Smooth muscle cell (in vitro differentiated cells): Measurements from ENCODE around the gene ZNF219. TPM values are rescaled to one million over a fixed set of nuclear protein-coding genes. Genes with fewer than 3 reads are reported as not detected.

ENCODE experiments used
- DNase-seq: peaks from one replicate; lab custom pipeline; 2025; ENCODE audit not compliant: unreplicated experiment; lab: John Stamatoyannopoulos, UW
- H2AFZ ChIP-seq: fragments of 200-600 bp; sonication (generic); 2 replicates; pipeline ENCODE4 v1.6.0; 2016; ENCODE audit warnings: antibody characterized with exemption, low read depth, mild to moderate bottlenecking
- H3F3A ChIP-seq: fragments of 200-600 bp; sonication (generic); 2 replicates; pipeline ENCODE4 v1.6.0; 2017; ENCODE audit warnings: antibody characterized with exemption, low read depth
- H3K27ac ChIP-seq: fragments of 200-600 bp; sonication (generic); 2 replicates; pipeline ENCODE4 v1.5.1; 2016; ENCODE audit warnings: low read depth, mild to moderate bottlenecking
- H3K27me3 ChIP-seq: fragments of 200-600 bp; sonication (generic); 2 replicates; pipeline ENCODE4 v1.6.1; 2016; ENCODE audit warnings: low read depth, mild to moderate bottlenecking
- H3K36me3 ChIP-seq: fragments of 200-600 bp; sonication (generic); 2 replicates; pipeline ENCODE4 v1.5.1; 2016; ENCODE audit warnings: low read depth
- H3K4me1 ChIP-seq: fragments of 200-600 bp; sonication (generic); 2 replicates; pipeline ENCODE4 v1.5.1; 2016; ENCODE audit warnings: low read depth
- H3K4me2 ChIP-seq: fragments of 200-600 bp; sonication (generic); 2 replicates; pipeline ENCODE4 v1.6.0; 2016; ENCODE audit warnings: mild to moderate bottlenecking
- H3K4me3 ChIP-seq: fragments of 200-600 bp; sonication (generic); 2 replicates; pipeline ENCODE4 v1.5.1; 2016; ENCODE audit warnings: mild to moderate bottlenecking
- H3K79me2 ChIP-seq: fragments of 200-600 bp; sonication (generic); 2 replicates; pipeline ENCODE4 v1.6.0; 2016; ENCODE audit warnings: low read depth, mild to moderate bottlenecking
- H3K9ac ChIP-seq: fragments of 200-600 bp; sonication (generic); 2 replicates; pipeline ENCODE4 v1.6.0; 2016; ENCODE audit warnings: low read depth
- H3K9me3 ChIP-seq: fragments of 200-600 bp; sonication (generic); replicated peaks from 2 replicates; pipeline ENCODE4 v1.5.1; 2016; ENCODE audit warnings: low read depth
- H4K20me1 ChIP-seq: fragments of 200-600 bp; sonication (generic); 2 replicates; pipeline ENCODE4 v1.6.0; 2016; ENCODE audit warnings: low read depth
- WGBS: methylation state at CpG from one replicate; pipeline ENCODE4 v1.1.7; 2016; ENCODE audit warnings: low lambda C conversion rate; 5-methylcytosine and 5-hydroxymethylcytosine counted together
- polyA plus RNA-seq: library from polyadenylated mRNA; unstranded; fragments of >200 nt; fragmentation: Nextera tagmentation; extraction: Ambion mirVana; gene quantifications from 2 replicates; pipeline ENCODE4 v1.2.1, GENCODE V29; 2016
- total RNA-seq: library from RNA; depleted of rRNA; stranded (reverse); fragments of >200 nt; gene quantifications from 2 replicates; pipeline ENCODE4 v1.2.3, GENCODE V29; 2014
- TF ChIP-seq, protein P1 (sequence below): fragments of 200-600 bp; sonication (generic); IDR thresholded peaks from 2 replicates; pipeline ENCODE4 v1.5.1; 2017; ENCODE audit warnings: borderline replicate concordance, mild to moderate bottlenecking, antibody characterized with exemption; ENCODE audit not compliant: insufficient read depth, poor library complexity, severe bottlenecking

Gene ZNF219
- total and polyA plus RNA-seq, 2 experiments from 2014 or later: 8.8 to 10.0 TPM

DNA sequence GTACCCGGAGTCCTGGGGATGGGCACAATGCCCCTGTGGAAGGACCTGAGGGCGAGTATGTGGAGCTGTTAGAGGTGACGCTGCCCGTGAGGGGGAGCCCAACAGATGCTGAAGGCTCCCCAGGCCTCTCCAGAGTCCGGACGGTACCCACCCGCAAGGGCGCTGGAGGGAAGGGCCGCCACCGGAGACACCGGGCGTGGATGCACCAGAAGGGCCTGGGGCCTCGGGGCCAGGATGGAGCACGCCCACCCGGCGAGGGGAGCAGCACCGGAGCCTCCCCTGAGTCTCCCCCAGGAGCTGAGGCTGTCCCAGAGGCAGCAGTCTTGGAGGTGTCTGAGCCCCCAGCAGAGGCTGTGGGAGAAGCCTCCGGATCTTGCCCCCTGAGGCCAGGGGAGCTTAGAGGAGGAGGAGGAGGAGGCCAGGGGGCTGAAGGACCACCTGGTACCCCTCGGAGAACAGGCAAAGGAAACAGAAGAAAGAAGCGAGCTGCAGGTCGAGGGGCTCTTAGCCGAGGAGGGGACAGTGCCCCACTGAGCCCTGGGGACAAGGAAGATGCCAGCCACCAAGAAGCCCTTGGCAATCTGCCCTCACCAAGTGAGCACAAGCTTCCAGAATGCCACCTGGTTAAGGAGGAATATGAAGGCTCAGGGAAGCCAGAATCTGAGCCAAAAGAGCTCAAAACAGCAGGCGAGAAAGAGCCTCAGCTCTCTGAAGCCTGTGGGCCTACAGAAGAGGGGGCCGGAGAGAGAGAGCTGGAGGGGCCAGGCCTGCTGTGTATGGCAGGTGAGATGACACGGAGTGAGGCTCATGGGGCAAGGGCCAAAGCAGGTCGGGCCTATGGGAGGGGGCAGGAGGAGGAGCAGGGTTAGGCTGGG, 23.8 kb downstream of the ZNF219 start:
- peak overlapping the region; percentile 5 for H3K27ac ChIP-seq
- H2AFZ ChIP-seq: no peak overlapping the region
- peaks cover 10% of the 10 kb centered on the region for H3K4me1 ChIP-seq
- H3K79me2 ChIP-seq: peaks cover 60% of the 10 kb centered on the region
- H3K4me3 ChIP-seq: no peak overlapping the region
- H3K4me2 ChIP-seq: no peak overlapping the region
- H3K36me3 ChIP-seq: peaks cover 10% of the 10 kb centered on the region
- H3K27me3 ChIP-seq: no peaks in the 10 kb centered on the region
- H3K9ac ChIP-seq: no peak overlapping the region
- peaks cover 37% of the 10 kb centered on the region for H3F3A ChIP-seq
- TF ChIP-seq, protein P1, sequence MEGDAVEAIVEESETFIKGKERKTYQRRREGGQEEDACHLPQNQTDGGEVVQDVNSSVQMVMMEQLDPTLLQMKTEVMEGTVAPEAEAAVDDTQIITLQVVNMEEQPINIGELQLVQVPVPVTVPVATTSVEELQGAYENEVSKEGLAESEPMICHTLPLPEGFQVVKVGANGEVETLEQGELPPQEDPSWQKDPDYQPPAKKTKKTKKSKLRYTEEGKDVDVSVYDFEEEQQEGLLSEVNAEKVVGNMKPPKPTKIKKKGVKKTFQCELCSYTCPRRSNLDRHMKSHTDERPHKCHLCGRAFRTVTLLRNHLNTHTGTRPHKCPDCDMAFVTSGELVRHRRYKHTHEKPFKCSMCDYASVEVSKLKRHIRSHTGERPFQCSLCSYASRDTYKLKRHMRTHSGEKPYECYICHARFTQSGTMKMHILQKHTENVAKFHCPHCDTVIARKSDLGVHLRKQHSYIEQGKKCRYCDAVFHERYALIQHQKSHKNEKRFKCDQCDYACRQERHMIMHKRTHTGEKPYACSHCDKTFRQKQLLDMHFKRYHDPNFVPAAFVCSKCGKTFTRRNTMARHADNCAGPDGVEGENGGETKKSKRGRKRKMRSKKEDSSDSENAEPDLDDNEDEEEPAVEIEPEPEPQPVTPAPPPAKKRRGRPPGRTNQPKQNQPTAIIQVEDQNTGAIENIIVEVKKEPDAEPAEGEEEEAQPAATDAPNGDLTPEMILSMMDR: no peak
- DNase-seq: no peak
- WGBS: 98% methylated on average over 26 of the region's 26 CpGs
- no peaks in the 10 kb centered on the region for H3K9me3 ChIP-seq
- peaks cover 52% of the 10 kb centered on the region for H4K20me1 ChIP-seq

DNA sequence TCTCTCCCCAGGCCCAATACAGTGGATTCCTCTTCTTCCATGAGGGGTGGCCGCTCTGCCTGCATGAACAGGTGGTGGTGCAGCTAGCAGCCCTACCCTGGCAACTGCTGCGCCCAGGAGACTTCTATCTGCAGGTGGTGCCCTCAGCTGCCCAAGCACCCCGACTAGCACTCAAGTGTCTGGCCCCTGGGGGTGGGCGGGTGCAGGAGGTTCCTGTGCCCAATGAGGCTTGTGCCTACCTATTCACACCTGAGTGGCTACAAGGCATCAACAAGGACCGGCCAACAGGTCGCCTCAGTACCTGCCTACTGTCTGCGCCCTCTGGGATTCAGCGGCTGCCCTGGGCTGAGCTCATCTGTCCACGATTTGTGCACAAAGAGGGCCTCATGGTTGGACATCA, 24.5 kb downstream of the ZNF219 start:
- TF ChIP-seq, protein P1: no peak
- Histone ChIP-seq H3K4me1 (peaks cover 17% of the 10 kb centered on the region), H3K27ac (peak overlapping the region; percentile 93), H4K20me1 (peaks cover 46% of the 10 kb centered on the region), H3K4me2 (no peak overlapping the region), H3K36me3 (peaks cover 10% of the 10 kb centered on the region), H3F3A (peaks cover 36% of the 10 kb centered on the region), H3K79me2 (peaks cover 60% of the 10 kb centered on the region), H3K9ac (no peak overlapping the region), H2AFZ (no peak overlapping the region), H3K9me3 (no peaks in the 10 kb centered on the region), H3K4me3 (no peak overlapping the region), H3K27me3 (no peaks in the 10 kb centered on the region)
- DNase-seq: no peak
- 97% methylated on average over 9 of the region's 9 CpGs for WGBS

DNA sequence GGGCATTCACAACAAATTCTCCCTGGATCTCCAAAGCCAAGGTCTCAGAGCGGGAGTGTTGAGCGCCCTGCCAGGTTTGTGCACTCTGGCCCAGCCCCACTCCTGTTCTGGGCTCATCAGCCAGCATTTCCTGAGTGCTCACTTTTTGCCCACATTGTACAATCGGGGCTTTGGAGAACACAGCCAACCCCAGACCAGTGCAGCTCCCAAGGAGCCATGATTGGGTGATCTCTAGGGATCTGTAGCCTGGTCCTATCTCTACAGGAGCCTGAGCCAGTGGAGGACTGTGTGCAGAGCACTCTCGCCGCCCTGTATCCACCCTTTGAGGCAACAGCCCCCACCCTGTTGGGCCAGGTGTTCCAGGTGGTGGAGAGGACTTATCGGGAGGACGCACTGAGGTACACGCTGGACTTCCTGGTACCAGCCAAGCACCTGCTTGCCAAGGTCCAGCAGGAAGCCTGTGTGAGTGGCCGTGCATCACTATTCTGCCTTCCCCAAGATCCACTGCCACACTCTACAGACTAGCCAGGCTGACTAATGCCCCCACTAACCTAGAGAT, 25.6 kb downstream of the ZNF219 start:
- Histone ChIP-seq H3K27me3 (no peaks in the 10 kb centered on the region), H3K4me1 (peaks cover 25% of the 10 kb centered on the region), H3K36me3 (peaks cover 10% of the 10 kb centered on the region), H3F3A (peaks cover 32% of the 10 kb centered on the region), H3K79me2 (peaks cover 55% of the 10 kb centered on the region), H3K9me3 (no peaks in the 10 kb centered on the region), H4K20me1 (peaks cover 45% of the 10 kb centered on the region), H2AFZ (no peak overlapping the region), H3K9ac (peak overlapping the region; percentile 91), H3K4me3 (no peak overlapping the region), H3K27ac (peak overlapping the region; percentile 93), H3K4me2 (peak overlapping the region; percentile 99)
- TF ChIP-seq, protein P1: no peak
- no peak for DNase-seq
- 93% methylated on average over 9 of the region's 9 CpGs for WGBS
